ENCODE data around the gene ADD2.
"Not testable (repeated sequence)": the region's sequence is repeated elsewhere in the genome, so short reads cannot be mapped to it uniquely, and the experiment has no call there.

The ADD2 gene

GRCh38 chr2:70767699-70768589 lies at the start of gene ADD2:
TSS of gene ADD2 (minus strand) at chr2:70768200. CDS start at chr2:70706408, 61,792 bp downstream.
- peak; percentile 67 for DNase-seq

- DNase-seq: no peak
Measured at GRCh38 chr2:70817284-70817954, 49.4 kb upstream of the ADD2 start.

GRCh38 chr2:70816726-70817125 lies 48.7 kb upstream of the ADD2 start:
- no peak for DNase-seq

GRCh38 chr2:70808983-70809958 lies 41.3 kb upstream of the ADD2 start:
- DNase-seq: no peak

- no peak for DNase-seq
Measured at GRCh38 chr2:70807828-70808118, 39.8 kb upstream of the ADD2 start.

GRCh38 chr2:70807102-70807827 lies 39.3 kb upstream of the ADD2 start:
- peak; percentile 31 for DNase-seq

GRCh38 chr2:70806620-70807019 lies 38.6 kb upstream of the ADD2 start:
- DNase-seq: no peak

GRCh38 chr2:70806013-70806412 lies 38.0 kb upstream of the ADD2 start:
- no peak for DNase-seq

GRCh38 chr2:70801607-70802263 lies 33.7 kb upstream of the ADD2 start:
- DNase-seq: no peak

- DNase-seq: no peak
Measured at GRCh38 chr2:70799706-70800105, 31.7 kb upstream of the ADD2 start.

GRCh38 chr2:70797996-70798395 lies 30.0 kb upstream of the ADD2 start:
- DNase-seq: not testable (repeated sequence)

- no peak for DNase-seq
Measured at GRCh38 chr2:70797506-70797905, 29.5 kb upstream of the ADD2 start.

- DNase-seq: no peak
Measured at GRCh38 chr2:70796262-70796661, 28.3 kb upstream of the ADD2 start.

- DNase-seq: no peak
Measured at GRCh38 chr2:70795164-70795995, 27.4 kb upstream of the ADD2 start.

- no peak for DNase-seq
Measured at GRCh38 chr2:70793450-70793849, 25.4 kb upstream of the ADD2 start.

- no peak for DNase-seq
Measured at GRCh38 chr2:70790136-70790828, 22.3 kb upstream of the ADD2 start, which contains the start of gene FIGLA. TSS of gene FIGLA (minus strand) at chr2:70790643. CDS start at chr2:70790638, 5 bp downstream.

- DNase-seq: peak; percentile 20
Measured at GRCh38 chr2:70789304-70790135, 21.5 kb upstream of the ADD2 start.

- peak; percentile 7 for DNase-seq
Measured at GRCh38 chr2:70785137-70785911, 17.3 kb upstream of the ADD2 start.
